H7 (cell line): ENCODE results near the gene CEACAM6. TPM values are rescaled to one million over a fixed set of nuclear protein-coding genes. Genes with fewer than 3 reads are reported as not detected.
A peak's percentile ranks its signal among the peaks of the same experiment; 100 is the strongest.
"Not testable (repeated sequence)": the region's sequence is repeated elsewhere in the genome, so short reads cannot be mapped to it uniquely, and the experiment has no call there.

ENCODE experiments used
- DNase-seq: peaks from one replicate; pipeline ENCODE4 v3.0.0; 2012
- H3K27me3 ChIP-seq: 2 replicates; pipeline ENCODE4 v1.6.0; 2011; ENCODE audit warnings: mild to moderate bottlenecking, low read length; ENCODE audit not compliant: control insufficient read depth, insufficient read depth
- H3K36me3 ChIP-seq: replicated peaks from 2 replicates; pipeline ENCODE4 v1.5.1; 2011; ENCODE audit warnings: low read length; ENCODE audit not compliant: control insufficient read depth, insufficient read depth
- H3K4me3 ChIP-seq: 2 replicates; pipeline ENCODE4 v1.5.1; 2011; ENCODE audit warnings: low read depth, mild to moderate bottlenecking, control low read depth, low read length, moderate library complexity; ENCODE audit not compliant: insufficient read depth
- total RNA-seq: library from RNA; depleted of rRNA; stranded (reverse); fragments of >200 nt; shearing (Covaris generic); gene quantifications from 2 replicates; pipeline ENCODE4 v1.2.3, GENCODE V29; 2014

Gene CEACAM6
- total RNA-seq, 1 experiment from 2014 or later: not detected

GRCh38 chr19:41769608-41770007 is 14.3 kb downstream of the CEACAM6 start:
- DNase-seq: no peak
- no peaks in the 10 kb centered on the region for H3K36me3 ChIP-seq
- H3K27me3 ChIP-seq: no peaks in the 10 kb centered on the region
- H3K4me3 ChIP-seq: no peak overlapping the region

GRCh38 chr19:41771410-41771809 is 16.1 kb downstream of the CEACAM6 start:
- Histone ChIP-seq H3K27me3 (no peaks in the 10 kb centered on the region), H3K36me3 (no peaks in the 10 kb centered on the region), H3K4me3 (no peak overlapping the region)
- DNase-seq: no peak

GRCh38 chr19:41774515-41774980 is 19.2 kb downstream of the CEACAM6 start:
- no peak overlapping the region for H3K4me3 ChIP-seq
- H3K36me3 ChIP-seq: no peaks in the 10 kb centered on the region
- H3K27me3 ChIP-seq: no peaks in the 10 kb centered on the region
- DNase-seq: no peak

GRCh38 chr19:41776700-41777099 is 21.4 kb downstream of the CEACAM6 start:
- no peak overlapping the region for H3K4me3 ChIP-seq
- H3K27me3 ChIP-seq: no peaks in the 10 kb centered on the region
- no peak for DNase-seq
- H3K36me3 ChIP-seq: no peaks in the 10 kb centered on the region

- no peak overlapping the region for H3K4me3 ChIP-seq
- DNase-seq: no peak
- no peaks in the 10 kb centered on the region for H3K36me3 ChIP-seq
- H3K27me3 ChIP-seq: peaks cover 3% of the 10 kb centered on the region; the same call in 1 of the 2 replicates
Measured at GRCh38 chr19:41783612-41784011, 28.3 kb downstream of the CEACAM6 start.

- no peak for DNase-seq
- H3K4me3 ChIP-seq: no peak overlapping the region
- H3K27me3 ChIP-seq: peaks cover 3% of the 10 kb centered on the region; the same call in 1 of the 2 replicates
- no peaks in the 10 kb centered on the region for H3K36me3 ChIP-seq
Measured at GRCh38 chr19:41784312-41784711, 29.0 kb downstream of the CEACAM6 start.

- H3K4me3 ChIP-seq: no peak overlapping the region
- peaks cover 3% of the 10 kb centered on the region; the same call in 1 of the 2 replicates for H3K27me3 ChIP-seq
- no peaks in the 10 kb centered on the region for H3K36me3 ChIP-seq
- DNase-seq: no peak
Measured at GRCh38 chr19:41784743-41785142, 29.4 kb downstream of the CEACAM6 start.

- peaks cover 3% of the 10 kb centered on the region; the same call in 1 of the 2 replicates for H3K27me3 ChIP-seq
- no peaks in the 10 kb centered on the region for H3K36me3 ChIP-seq
- DNase-seq: peak; percentile 86
- H3K4me3 ChIP-seq: peak overlapping the region; percentile 32; the same call in 1 of the 2 replicates
Measured at GRCh38 chr19:41785653-41786052, 30.3 kb downstream of the CEACAM6 start.

GRCh38 chr19:41787055-41787454 is 31.7 kb downstream of the CEACAM6 start:
- no peak for DNase-seq
- Histone ChIP-seq H3K27me3 (peaks cover 3% of the 10 kb centered on the region; the same call in 1 of the 2 replicates), H3K36me3 (no peaks in the 10 kb centered on the region), H3K4me3 (no peak overlapping the region)

GRCh38 chr19:41788518-41788917 is 33.2 kb downstream of the CEACAM6 start:
- not testable (repeated sequence) for H3K4me3 ChIP-seq

GRCh38 chr19:41789053-41789452 is 33.7 kb downstream of the CEACAM6 start:
- H3K27me3 ChIP-seq, H3K4me3 ChIP-seq, H3K36me3 ChIP-seq, DNase-seq: not testable (repeated sequence)

More at GRCh38 chr19:41788518-41788917, 33.2 kb downstream of the CEACAM6 start:
- H3K27me3 ChIP-seq, DNase-seq, H3K36me3 ChIP-seq: not testable (repeated sequence)

GRCh38 chr19:41792513-41793413 is 37.4 kb downstream of the CEACAM6 start:
- no peaks in the 10 kb centered on the region for H3K36me3 ChIP-seq
- H3K4me3 ChIP-seq: no peak overlapping the region
- no peaks in the 10 kb centered on the region for H3K27me3 ChIP-seq
- DNase-seq: peak; percentile 73

- DNase-seq: no peak
- Histone ChIP-seq H3K27me3 (no peaks in the 10 kb centered on the region), H3K36me3 (no peaks in the 10 kb centered on the region), H3K4me3 (no peak overlapping the region)
Measured at GRCh38 chr19:41793414-41793727, 38.0 kb downstream of the CEACAM6 start.

GRCh38 chr19:41795031-41795461 is 39.7 kb downstream of the CEACAM6 start:
- peak; percentile 50 for DNase-seq
- Histone ChIP-seq H3K4me3 (no peak overlapping the region), H3K27me3 (no peaks in the 10 kb centered on the region), H3K36me3 (no peaks in the 10 kb centered on the region)

- no peak within 1 kb of the TSS for H3K4me3 ChIP-seq
Measured at GRCh38 chr19:41796362-41796761, 41.0 kb downstream of the CEACAM6 start, which contains the start of gene CEACAM3. Gene CEACAM3, plus strand, starts transcription at chr19:41796587. Its CDS starts 91 bp downstream, at chr19:41796678.

More at GRCh38 chr19:41796362-41796761, 41.0 kb downstream of the CEACAM6 start, which contains the start of gene CEACAM3:
- no peaks in the 10 kb centered on the region for H3K36me3 ChIP-seq
- no peak for DNase-seq
- no peaks in the 10 kb centered on the region for H3K27me3 ChIP-seq
